ENCODE data around the gene DBNL.

DNA sequence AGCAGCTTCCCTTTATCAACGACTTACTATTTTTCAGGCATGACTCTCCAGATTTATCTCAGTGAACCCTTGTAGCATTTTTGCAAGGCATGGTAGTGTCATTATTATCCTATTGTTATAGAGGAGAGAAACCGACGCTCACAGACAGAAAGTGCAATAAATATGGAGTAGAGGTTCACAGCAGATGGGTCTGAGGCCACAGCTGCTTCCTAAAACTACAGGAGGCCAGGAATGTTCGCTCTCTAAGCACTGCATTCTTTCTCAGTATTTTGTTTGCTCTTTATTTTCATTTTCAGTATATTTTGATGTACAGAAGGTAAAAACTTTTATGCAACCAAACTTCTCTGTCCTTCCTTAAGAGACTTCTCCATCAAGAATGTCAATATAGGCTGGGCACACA is 55.2 kb downstream of the DBNL start:
- TF ChIP-seq GATA2 (IDR thresholded peaks at IDR 0.05; ENCODE audit: low read depth, low read length), result no peak
- TF ChIP-seq GATA3 (IDR thresholded peaks at IDR 0.05; ENCODE audit: low read depth, low read length), result no peak

Data from SH-SY5Y (cell line).